ENCODE results near the gene STAP1.

STAP1 gene

DNA sequence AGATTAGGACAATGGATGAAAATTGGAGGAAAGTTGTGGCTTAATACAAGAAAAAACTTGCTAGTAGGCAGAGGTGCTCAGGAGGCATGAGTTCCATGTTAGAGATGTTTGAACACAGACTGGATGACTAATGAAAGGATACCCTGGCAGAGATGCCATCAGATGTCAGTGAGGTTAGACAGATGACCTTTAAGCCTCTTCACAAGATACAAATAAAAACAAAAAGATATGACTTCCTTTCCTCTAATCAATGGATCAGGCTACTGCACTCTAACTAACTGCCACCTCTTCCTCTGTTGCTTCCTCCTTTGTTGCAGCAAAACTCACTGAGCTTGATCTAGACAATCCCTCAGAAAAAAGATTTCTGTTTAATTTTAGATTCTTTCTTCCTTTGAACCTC lies 14.7 kb downstream of the STAP1 start:
- no peaks in the 10 kb centered on the region for H3K36me3 ChIP-seq
- H3K9me3 ChIP-seq: no peaks in the 10 kb centered on the region
- TF ChIP-seq, protein P1, sequence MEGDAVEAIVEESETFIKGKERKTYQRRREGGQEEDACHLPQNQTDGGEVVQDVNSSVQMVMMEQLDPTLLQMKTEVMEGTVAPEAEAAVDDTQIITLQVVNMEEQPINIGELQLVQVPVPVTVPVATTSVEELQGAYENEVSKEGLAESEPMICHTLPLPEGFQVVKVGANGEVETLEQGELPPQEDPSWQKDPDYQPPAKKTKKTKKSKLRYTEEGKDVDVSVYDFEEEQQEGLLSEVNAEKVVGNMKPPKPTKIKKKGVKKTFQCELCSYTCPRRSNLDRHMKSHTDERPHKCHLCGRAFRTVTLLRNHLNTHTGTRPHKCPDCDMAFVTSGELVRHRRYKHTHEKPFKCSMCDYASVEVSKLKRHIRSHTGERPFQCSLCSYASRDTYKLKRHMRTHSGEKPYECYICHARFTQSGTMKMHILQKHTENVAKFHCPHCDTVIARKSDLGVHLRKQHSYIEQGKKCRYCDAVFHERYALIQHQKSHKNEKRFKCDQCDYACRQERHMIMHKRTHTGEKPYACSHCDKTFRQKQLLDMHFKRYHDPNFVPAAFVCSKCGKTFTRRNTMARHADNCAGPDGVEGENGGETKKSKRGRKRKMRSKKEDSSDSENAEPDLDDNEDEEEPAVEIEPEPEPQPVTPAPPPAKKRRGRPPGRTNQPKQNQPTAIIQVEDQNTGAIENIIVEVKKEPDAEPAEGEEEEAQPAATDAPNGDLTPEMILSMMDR (IDR thresholded peaks at IDR 0.05): no peak
- H3K27ac ChIP-seq: no peak overlapping the region
- no peak overlapping the region for H3K4me3 ChIP-seq (ENCODE audit: low read depth in 1 of 2, low read length in 1 of 2)
- H3K4me1 ChIP-seq (ENCODE audit: control insufficient read depth in 1 of 2, insufficient read depth in 1 of 2, low read depth in 1 of 2, low read length in 1 of 2): peaks cover 8 to 10% of the 10 kb centered on the region in 2 experiments
- no peaks in the 10 kb centered on the region for H3K27me3 ChIP-seq

DNA sequence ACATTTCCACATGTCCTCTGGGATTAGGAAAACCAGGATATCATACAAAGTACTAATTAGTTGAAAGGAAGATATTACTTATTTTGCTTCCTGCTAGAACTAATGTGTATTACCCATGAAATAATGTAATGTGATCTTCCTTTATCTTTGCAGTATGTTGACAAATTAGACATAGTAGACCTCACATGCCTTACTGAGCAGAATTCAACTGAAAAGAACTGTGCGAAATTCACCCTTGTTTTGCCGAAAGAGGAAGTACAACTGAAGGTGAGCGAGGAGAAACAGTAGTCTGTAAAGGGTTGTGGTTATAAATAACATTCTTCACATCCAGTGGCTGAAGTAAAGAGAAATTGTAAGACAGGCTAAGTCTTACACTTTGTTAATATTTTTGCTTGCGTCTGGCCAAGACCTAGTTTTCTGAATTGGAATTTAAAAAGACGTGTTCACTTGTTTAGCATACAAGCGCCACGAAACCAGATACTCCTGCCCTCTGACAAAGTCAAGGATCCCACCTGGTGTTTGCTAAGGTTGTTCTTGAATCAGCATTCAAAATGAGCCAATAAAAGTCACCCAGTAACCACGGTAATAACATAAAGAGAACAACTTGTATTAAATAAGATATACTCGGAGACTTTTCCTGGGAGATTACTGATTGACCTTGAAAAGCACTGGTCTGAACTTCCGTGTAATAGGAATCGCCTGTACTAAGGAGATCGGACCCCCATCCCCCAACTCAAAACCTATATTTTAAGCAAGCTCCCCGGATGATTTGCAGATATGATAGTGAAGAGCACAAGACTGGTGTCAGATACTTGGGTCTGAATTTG lies 16.9 kb downstream of the STAP1 start:
- Histone ChIP-seq H3K4me3 (ENCODE audit: low read depth in 1 of 2, low read length in 1 of 2) (peak overlapping the region in 1 of 2 experiments; percentile 13), H3K27me3 (no peaks in the 10 kb centered on the region), H3K27ac (no peak overlapping the region), H3K9me3 (no peaks in the 10 kb centered on the region), H3K36me3 (no peaks in the 10 kb centered on the region), H3K4me1 (ENCODE audit: control insufficient read depth in 1 of 2, insufficient read depth in 1 of 2, low read depth in 1 of 2, low read length in 1 of 2) (peaks cover 8 to 10% of the 10 kb centered on the region in 2 experiments)
- TF ChIP-seq, protein P1 (IDR thresholded peaks at IDR 0.05): no peak

DNA sequence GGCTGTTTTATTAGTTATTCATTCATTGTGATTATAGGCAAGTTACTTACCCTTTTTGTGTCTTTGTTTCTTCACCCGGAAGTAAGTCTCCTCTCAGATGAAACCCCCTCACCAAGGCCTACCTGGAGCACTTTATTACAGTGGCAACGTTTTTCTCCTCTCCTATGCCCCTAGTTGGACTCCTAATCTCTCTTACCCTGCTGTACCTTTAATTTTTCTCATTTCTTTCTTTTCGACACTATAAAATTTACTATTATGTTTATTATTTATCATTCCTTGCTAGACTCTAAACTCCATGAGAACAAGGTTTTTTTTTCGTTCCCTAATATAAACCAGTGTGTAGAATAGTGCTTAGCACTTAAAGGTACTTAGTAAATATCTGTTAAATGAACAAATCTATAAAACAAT lies 17.5 kb downstream of the STAP1 start:
- TF ChIP-seq, protein P1 (IDR thresholded peaks at IDR 0.05): no peak
- Histone ChIP-seq H3K4me3 (ENCODE audit: low read depth in 1 of 2, low read length in 1 of 2) (no peak overlapping the region), H3K27me3 (no peaks in the 10 kb centered on the region), H3K27ac (no peak overlapping the region), H3K4me1 (ENCODE audit: control insufficient read depth in 1 of 2, insufficient read depth in 1 of 2, low read depth in 1 of 2, low read length in 1 of 2) (peaks cover 8 to 11% of the 10 kb centered on the region in 2 experiments), H3K36me3 (no peaks in the 10 kb centered on the region), H3K9me3 (no peaks in the 10 kb centered on the region)

DNA sequence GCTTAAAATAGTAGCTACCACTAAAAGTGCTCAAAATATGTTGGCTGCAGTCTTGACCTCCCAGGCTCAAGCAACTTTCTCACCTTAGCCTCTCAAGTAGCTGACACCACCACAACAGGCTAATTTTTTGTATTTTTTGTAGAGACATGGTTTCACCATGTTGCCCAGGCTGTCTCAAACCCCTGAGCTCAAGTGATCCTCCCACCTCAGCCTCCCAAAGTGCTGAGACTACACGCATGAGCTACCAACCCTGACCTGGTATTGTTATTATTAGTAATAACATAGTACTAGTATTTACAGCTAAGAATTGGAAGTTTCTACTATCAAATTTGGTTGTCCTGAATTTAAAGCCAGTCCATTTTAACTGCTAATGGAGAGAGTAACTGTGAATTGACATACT lies 18.0 kb downstream of the STAP1 start:
- Histone ChIP-seq H3K4me3 (ENCODE audit: low read depth in 1 of 2, low read length in 1 of 2) (no peak overlapping the region), H3K36me3 (no peaks in the 10 kb centered on the region), H3K27ac (no peak overlapping the region), H3K9me3 (no peaks in the 10 kb centered on the region), H3K27me3 (no peaks in the 10 kb centered on the region), H3K4me1 (ENCODE audit: control insufficient read depth in 1 of 2, insufficient read depth in 1 of 2, low read depth in 1 of 2, low read length in 1 of 2) (peaks cover 13 to 16% of the 10 kb centered on the region in 2 experiments)
- TF ChIP-seq, protein P1 (IDR thresholded peaks at IDR 0.05): no peak

DNA sequence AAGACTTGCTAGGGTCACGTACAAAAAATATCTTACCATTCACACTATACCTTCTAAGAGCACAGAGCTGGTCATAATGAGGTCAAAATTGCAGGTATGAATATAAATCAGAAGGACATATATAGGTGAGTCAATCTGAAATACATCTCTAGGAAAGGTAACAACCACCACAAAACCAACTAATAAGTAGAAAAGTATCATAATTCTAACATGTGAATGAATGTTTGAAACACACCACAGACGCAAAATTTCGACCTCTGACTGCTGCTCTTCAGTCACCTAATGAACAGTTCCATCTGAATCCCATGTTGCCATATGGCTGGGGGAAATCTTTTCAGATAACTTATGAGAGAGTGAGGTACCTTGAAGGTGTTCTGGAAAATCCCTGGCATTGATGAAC lies 22.1 kb downstream of the STAP1 start:
- Histone ChIP-seq H3K27me3 (no peaks in the 10 kb centered on the region), H3K27ac (no peak overlapping the region), H3K4me3 (ENCODE audit: low read depth in 1 of 2, low read length in 1 of 2) (no peak overlapping the region)

More for the DNA sequence above, 22.1 kb downstream of the STAP1 start:
- TF ChIP-seq, protein P1 (IDR thresholded peaks at IDR 0.05): no peak
- Histone ChIP-seq H3K36me3 (no peaks in the 10 kb centered on the region), H3K4me1 (ENCODE audit: control insufficient read depth in 1 of 2, insufficient read depth in 1 of 2, low read depth in 1 of 2, low read length in 1 of 2) (peaks cover 7 to 13% of the 10 kb centered on the region in 2 experiments), H3K9me3 (no peaks in the 10 kb centered on the region)

Data from neutrophil (primary cell).